HG03469 (cell line): ENCODE data around the gene PBRM1.

Experiments used
- ATAC-seq: cut with Tn5 transposase; IDR thresholded peaks from one replicate; pipeline ENCODE4 v1.9.1; 2021; ENCODE audit warnings: mild to moderate bottlenecking, moderate library complexity, moderate number of reproducible peaks; ENCODE audit not compliant: unreplicated experiment

The PBRM1 gene

GRCh38 chr3:52670621-52671521 lies 14.8 kb downstream of the PBRM1 start:
- ATAC-seq = peak; percentile 80

DNA sequence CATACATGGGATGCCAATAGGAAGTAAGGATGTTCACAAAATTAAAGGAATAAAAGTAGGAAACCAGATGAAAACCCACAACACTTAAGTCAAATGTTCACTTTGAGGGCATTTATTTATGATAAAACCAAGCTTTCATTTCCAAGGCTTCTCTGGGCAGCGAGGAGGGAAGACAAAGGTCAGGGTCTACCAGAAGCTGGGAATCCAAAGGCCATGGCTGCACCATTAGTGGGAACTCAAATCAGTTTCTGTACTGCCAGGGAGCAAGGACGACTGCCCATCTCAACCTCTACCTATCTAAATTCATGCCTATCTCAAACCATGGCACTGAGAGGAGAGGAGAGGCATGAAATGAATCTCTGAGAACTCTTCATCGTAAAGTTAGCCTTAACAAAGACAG lies 22.6 kb downstream of the PBRM1 start:
- no peak for ATAC-seq

GRCh38 chr3:52660046-52660445 lies 25.7 kb downstream of the PBRM1 start:
- ATAC-seq = no peak

GRCh38 chr3:52655895-52656294 lies 29.8 kb downstream of the PBRM1 start:
- no peak for ATAC-seq

DNA sequence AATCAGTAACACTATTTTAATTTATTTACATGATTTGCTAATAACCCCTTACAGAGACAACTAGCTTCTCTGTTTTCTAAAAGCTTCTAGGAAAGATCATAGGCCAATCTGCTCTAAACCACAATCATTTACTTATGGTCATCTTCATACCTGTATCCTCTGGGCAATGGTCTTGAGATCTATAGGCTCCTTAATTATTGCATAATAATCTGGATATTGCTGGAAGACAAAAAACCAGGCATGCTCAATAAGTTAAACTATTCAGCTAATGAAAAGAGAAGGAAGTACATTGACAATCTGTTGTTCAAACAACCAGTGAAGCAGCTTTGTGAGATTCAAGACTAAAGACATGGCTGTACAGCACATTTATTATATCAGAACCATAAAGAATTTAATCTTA lies 34.1 kb downstream of the PBRM1 start:
- no peak for ATAC-seq

- ATAC-seq = no peak
Observed at GRCh38 chr3:52650439-52650838, 35.3 kb downstream of the PBRM1 start.

GRCh38 chr3:52649461-52650210 lies 36.1 kb downstream of the PBRM1 start:
- ATAC-seq = no peak

DNA sequence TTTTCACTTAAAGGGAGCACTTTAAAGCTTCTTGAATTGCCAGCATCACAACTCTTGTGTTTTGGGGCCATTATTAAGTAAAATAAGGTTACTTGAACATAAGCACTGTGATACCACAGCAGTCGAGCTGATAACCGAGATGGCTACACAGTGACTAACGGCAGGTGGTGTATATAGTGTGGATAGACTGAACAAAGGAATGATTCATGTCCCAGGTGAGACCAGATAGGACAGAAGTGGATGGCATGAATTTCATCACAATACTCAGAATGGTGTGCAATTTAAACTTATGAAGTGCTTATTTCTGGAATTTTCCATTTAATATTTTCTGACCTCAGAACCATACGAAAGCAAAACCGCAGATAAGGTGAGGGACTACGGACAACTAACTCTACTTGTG lies 40.2 kb downstream of the PBRM1 start:
- ATAC-seq = no peak

DNA sequence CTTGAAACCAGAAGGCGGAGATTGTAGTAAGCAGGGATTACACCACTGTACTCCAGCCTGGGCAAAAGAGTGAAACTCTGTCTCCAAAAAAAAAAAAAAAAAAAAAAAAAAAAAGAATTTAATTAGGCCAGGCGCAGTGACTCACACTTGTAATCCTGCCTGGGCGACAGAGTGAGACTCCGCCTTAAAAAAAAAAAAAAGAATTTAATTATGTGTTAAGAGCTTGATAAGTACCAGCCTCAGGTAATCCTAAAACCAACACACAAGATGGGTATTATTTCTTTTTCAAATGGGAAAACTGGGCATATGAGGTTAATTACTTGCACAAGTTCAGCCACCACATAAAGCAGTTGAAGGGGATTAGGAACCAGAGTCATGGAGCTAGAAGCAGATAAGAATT lies 49.0 kb downstream of the PBRM1 start:
- ATAC-seq = no peak

DNA sequence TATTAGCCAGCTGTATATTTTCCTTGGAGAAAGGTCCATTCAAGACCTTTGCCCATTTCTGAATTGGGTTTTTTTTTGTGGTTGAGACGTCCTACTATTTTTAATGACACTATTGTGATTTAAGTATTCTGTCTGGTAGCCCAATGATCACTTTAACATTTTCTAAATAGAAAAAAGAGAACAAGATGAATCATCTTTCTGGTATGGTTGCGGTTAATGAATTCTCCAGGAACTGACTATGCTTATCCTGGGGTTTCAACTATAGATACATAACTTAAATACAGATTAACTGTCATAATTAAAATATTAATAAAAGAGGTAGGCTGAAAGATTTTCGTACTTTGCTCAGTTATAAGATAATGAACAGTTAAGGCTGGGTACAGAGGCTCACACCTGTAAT lies 51.9 kb downstream of the PBRM1 start:
- ATAC-seq = no peak

DNA sequence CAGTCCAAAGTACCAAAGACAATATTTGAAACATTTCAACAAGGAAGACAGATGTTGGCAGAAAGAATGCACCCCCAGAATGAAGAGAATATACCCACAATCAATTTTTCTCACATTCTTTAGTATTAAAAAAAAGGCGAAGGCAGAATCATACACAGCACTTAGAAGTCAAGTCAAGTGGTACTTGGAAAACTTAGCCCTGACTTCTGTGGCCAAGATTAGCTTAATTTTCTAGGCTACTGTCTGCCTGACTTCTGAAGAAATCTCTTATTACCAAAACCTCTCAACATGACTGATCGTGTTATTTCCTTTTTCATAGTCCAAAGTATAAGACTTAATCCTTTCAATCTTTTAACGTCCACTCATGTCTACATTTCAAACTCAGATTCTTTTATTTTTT lies 60.7 kb downstream of the PBRM1 start:
- ATAC-seq = no peak

- no peak for ATAC-seq
Observed at GRCh38 chr3:52623234-52623792, 62.4 kb downstream of the PBRM1 start.

DNA sequence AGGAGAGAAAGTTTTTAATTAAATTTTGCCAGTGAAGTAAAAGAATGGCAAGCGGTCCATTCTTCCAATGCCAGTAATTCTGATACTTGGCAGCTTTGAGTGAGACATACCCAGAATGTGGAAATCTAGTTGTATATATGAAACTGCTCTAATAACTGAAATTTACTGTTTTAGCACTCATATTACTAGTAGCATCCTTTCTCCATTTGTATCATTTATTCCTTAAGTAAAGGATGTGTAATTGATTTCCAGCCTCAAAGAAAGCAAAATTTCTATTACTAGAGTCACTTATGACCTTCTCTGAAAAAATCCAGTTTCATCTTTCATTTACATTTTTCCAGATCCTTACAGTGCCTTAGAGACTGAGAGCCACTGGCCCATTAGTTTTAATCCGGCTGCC lies 65.1 kb downstream of the PBRM1 start:
- ATAC-seq = no peak

DNA sequence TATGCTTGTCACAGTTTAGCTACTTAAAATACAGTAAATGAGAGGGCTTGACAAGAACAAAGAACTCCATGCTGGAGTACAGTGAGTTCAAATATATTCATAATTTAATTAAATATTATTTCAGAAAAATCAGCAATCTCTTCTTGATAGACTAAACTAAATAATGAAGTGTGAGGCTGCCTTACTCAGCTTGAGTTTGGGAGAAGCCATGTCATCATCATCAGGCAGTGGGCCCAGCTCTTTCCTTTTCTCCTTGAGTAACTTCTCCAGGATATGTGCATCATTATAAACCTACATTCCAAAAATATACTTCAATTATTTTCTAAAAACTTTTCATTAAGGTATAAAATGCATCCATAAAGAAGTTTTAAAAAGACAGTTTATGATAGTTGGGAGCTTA lies 70.5 kb downstream of the PBRM1 start:
- no peak for ATAC-seq

- no peak for ATAC-seq
Observed at GRCh38 chr3:52614689-52615088, 71.0 kb downstream of the PBRM1 start.

- no peak for ATAC-seq
Observed at GRCh38 chr3:52609316-52609815, 76.3 kb downstream of the PBRM1 start.

- no peak for ATAC-seq
Observed at GRCh38 chr3:52608337-52608736, 77.4 kb downstream of the PBRM1 start.

DNA sequence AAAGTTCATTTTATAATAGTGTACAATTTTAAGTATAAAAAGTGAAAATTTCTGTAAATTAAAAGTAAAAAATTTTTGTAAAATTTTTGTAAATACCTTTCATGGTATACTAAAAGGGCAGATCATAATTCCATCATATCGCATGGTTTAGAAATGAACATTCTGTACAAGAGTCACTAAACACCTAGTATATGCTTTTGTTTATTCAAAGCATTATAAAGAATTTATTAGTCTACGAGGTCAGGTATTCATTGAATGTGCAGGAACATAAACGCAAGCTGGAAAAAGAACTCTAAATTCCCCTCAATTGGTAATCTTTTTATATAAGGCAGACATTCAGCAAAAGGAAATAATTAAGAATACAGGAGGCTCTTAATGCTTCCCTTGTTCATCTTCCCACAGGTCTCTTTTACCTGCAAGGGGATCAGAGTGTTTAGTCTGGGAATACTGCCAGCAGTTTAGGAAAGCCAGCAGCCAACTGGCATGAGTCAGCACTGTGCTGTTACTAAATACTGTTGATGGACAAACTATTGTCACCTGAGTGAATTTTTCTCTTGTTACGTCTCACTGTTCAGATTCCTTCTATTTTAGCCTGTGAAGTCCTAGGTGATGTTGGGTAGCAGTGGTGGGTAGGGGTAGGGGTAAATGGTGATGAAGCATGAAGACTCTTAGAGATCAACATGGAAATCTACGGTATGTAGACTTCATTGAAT lies 79.2 kb downstream of the PBRM1 start:
- ATAC-seq = no peak

DNA sequence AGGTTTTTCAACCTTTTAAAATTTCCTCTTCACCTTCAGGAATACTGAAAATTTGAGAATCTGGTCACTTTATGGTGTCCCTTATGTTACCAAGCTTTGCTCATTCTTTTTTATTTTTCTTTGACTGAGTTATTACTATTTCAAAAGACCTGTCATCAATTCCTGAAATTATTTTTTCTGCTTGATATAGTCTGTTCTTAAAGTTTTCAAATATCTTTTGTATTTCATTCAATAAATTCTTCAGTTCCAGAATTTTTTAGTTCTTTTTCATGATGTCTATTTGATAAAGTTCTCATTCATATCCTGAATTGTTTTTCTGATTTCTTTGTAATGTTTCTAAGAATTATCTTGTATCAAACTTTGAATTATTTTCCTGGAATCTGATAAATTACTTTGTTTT lies 85.5 kb downstream of the PBRM1 start:
- ATAC-seq = no peak

DNA sequence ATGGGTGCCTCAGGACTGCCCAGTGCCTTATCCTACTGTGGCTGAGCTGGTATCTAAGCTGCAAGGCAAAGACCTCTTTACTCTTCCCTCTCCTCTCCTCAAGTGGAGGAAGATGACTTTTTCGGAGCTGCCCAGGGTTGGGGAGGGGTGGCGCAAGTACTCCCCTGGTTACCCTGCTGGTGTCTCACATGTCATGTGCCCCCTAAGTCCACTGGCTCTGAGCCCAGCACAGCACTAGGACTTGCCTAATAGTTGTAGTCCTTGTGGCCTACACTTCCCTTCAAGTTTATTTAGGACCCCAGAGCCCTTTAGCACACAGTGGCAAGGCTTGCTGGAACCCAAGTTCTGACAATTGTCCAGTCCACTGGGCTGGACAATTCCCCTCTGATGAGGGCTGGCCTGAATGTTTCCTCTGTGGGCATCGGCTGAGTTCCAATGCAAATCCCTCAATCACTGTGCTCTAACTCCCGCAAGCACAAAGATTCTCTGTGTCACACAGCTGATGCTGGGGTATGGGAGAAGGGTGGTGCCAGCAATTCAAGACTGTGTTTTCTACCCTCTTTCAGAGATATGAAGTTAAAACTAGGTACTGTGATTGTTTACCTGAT lies 89.0 kb downstream of the PBRM1 start:
- no peak for ATAC-seq

DNA sequence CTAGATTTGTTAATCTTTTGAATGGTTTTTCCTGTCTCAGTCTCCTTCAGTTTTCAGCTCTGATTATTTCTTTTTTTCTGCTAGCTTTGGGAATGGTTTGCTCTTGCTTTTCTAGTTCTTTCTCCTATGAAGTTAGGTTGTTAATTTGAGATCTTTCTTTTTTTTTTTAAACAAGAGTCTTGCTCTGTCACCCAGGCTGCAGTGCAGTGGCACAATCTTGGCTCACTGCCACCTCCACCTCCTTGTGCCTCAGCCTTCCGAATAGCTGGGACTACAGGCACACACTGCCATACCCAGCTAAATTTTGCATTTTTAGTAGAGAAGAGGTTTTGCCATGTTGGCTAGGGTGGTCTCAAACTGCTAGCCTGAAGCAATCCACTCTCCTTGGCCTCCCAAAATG lies 92.6 kb downstream of the PBRM1 start:
- ATAC-seq = no peak
